GM18505 (cell line): ENCODE data around the gene CAT.

Source experiments
- ATAC-seq: cut with Tn5 transposase; IDR thresholded peaks from one replicate; pipeline ENCODE4 v1.9.1; 2021; ENCODE audit not compliant: unreplicated experiment
- POLR2A ChIP-seq: IDR thresholded peaks from 4 replicates; pipeline ENCODE4 v1.6.1; 2011; ENCODE audit warnings: borderline replicate concordance; ENCODE audit not compliant: insufficient read depth, insufficient read length; ENCODE audit errors: extremely low read depth

Gene CAT

DNA sequence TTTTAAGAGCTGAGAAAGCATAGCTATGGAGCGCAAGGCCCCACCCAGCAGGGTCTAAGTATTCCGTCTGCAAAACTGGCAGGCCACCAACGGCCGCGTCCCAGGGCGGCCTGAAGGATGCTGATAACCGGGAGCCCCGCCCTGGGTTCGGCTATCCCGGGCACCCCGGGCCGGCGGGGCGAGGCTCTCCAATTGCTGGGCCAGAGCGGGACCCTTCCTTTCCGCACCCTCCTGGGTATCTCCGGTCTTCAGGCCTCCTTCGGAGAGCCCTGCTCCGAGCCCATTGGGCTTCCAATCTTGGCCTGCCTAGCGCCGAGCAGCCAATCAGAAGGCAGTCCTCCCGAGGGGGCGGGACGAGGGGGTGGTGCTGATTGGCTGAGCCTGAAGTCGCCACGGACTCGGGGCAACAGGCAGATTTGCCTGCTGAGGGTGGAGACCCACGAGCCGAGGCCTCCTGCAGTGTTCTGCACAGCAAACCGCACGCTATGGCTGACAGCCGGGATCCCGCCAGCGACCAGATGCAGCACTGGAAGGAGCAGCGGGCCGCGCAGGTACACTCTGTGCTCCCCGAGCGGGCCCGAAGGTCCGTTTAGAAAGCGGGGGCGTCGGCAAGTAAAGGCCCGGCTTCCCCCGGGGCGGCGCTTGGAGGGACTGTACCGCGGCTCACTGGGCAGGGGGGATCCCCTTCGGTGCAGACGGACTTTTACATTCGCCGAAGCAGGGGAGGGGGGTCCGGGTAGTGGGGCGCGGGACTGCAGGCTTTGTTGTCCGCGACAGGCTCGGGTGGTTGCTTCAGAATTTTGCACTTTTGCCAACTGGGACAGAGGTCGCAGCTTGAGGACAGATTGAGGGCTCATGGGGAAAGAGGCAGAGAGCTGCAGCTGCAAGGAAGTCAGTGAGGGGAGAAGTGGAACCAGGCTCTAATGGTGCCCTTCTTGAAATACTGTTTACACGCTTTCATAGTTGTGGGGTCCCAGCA is at the start of gene CAT:
Gene CAT (plus strand): TSS at position 406 of the 979 bp plus-strand sequence. CDS start 80 bp downstream, at position 486.
- ATAC-seq = peak; percentile 97
- TF ChIP-seq POLR2A = peak; percentile 82

DNA sequence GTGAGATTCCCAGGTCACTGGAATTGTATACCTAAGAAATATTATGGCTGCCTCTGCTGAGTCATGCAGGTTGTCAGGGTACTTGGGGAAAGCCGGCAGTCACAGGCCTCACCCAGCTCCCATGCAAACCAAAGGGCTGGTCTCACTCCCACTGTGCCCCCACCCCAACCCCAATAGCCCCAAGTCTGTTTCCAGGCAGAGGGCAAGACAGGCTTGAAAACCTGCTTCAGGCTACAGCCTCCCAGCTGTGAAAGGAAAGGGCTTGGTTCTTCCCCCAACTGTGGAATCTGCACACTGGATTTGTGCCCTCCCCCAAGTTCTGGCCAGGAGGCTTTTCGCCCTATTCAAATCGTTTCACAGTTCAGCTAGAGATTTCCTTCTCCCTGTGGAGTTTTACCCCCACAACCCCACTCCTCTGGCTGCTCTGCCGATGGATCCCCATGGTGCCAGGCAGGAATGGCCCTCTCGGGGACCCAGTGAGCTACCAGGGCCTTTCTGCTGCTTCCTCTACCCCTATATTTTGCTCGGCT is 43.9 kb upstream of the CAT start:
- TF ChIP-seq POLR2A = no peak
- no peak for ATAC-seq

DNA sequence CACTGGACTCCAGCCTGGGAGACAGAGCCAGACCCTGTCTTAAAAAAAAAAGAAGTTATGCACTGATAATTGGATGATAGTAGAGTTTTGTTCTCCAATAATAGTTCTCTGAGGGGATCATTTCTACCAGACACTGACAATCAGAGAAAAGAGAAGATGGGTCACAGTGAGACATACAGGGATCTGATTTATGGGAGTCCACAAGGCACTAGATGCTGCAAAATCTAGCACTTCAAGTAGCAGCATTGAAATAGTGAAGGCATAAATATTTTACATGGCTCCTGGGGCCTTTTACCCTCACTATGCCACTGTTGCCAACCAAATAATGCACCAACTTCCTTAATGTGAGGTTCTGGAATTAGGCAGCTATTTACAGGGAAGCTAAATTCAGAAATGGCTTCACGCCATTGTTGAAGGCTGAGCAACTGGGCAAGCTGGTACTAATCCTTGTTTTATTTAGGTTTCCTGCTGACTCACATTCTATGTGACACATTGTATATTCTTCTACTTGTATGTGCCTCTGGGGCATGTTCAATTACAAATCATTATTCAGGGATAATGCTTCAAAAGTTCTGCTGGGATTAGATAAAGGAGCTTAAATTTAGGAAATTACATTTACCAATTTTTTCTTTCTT is 42.7 kb upstream of the CAT start:
- ATAC-seq = no peak
- no peak for TF ChIP-seq POLR2A

DNA sequence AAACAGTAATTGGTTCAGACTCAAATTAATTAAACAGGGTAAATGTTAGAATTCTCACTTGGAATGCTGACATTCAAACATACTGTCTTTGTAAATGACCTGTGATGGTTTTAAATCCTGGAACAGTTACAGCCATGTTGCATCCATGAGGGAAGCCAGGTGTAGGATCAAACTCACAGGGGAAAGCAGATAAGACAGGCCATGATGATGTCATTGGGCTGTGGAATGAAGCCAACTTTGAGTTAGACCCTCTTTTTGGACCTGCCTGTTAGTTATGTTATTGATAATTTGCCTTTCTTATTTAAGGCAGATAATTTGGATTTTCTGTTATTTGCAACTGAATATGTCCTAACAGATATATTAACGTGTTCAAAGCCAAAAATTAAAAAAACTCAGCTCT is 41.6 kb upstream of the CAT start:
- TF ChIP-seq POLR2A = no peak
- ATAC-seq = no peak

DNA sequence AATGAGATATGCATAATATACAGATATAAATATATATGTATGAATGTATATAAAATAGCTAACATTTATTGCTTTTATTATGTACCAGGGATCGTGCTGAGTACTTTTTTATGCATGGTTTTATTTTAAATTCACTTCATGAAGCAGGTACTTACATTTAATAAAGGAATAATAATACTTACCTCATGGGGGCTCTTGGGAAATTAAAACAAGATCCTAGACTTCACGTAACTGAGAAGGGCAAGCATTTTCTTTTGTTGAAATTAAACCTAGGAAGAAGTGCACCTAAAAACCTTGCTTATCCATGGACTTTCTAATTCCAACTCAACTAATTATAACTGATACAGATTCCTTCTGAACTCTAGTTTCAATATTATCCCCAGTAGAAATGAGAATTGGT is 40.9 kb upstream of the CAT start:
- ATAC-seq = no peak
- no peak for TF ChIP-seq POLR2A

DNA sequence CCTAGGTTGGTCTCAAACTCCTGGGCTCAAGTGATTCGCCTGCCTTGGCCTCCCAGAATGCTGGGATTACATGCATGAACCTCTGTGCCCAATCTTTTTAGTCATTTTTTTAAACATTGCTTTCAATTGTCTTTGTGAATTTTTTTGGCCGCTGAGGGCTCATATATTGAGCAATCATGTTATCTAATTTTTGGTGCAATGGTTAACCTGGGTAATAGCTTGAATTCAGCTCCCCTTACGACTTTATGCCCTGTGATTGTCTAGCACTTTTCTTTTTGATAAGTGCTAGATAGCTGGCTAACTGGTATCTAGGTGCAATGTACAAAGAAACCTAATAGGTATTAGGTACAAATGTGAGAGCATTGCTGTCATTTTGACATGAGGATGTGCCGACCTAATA is 35.3 kb upstream of the CAT start:
- no peak for ATAC-seq
- no peak for TF ChIP-seq POLR2A

DNA sequence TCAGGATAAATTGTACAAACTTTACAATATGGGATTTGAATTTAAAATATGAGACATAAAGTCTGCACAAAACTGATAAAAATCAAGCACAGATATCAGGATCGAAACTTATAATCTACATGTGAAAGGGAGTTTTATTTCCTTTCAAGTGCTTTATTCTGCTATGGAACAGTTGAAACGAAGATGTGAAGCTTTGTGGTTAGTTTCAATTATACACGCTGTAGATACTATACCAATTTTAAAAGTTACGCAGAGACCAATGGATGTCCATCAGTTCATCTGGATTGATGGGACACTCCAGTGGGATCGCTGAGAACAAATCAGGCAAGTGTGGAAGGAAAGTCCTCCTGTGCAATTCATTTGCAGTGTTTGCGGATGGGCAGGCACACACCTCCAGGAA is 34.5 kb upstream of the CAT start:
- TF ChIP-seq POLR2A = no peak
- no peak for ATAC-seq

DNA sequence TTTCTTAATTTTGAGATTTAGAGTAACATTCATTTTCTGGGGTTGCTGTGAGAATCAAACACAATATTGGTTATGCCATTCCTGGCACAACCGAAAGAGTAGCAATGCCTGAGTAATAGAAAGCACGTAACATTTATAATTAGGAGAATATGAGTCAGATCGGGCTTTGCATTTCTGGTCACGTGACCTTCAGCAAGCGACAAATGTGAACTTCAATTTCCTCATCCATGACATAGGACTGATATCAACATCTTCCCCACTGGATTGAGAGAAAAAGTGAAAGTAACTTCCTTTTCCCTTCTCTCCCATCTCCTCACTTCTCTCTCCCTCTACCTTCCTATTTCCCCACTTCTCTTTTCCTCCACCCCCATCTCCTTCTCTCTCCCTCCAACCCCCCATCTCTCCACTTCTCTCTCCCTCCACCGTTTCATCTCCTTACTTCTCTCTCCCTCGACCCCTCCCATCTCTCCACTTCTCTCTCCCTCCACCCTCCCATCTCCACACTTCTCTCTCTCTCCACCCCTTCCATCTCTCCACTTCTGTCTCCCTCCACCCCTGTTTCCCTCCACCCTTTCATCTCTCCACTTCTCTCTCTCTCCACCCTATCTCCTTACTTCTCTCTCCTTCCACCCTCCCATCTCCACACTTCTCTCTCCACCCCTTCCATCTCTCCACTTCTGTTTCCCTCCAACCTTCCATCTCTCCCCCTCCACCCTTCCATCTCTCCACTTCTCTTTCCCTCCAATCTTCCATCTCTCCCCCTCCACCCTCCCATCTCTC is 33.5 kb upstream of the CAT start:
- ATAC-seq = no peak
- no peak for TF ChIP-seq POLR2A

DNA sequence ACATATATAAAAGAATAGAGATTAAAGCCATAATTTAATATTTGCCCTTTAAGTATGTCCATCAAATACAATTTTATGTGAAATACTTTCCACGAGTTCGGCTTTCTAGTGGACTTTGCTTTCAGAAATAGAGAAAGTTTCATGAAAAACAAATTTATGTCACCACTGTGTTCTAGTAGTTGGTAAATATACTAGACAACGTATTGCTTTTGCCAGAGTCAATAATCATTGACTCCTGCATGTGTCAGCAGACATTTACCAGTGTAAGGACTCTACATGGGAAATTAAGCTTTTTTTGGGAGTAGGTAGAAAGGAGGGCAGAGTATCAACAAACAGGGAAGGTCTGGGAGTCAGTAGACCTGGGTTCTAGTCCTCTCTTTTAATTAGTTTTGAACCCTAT is 32.3 kb upstream of the CAT start:
- no peak for TF ChIP-seq POLR2A
- ATAC-seq = no peak

DNA sequence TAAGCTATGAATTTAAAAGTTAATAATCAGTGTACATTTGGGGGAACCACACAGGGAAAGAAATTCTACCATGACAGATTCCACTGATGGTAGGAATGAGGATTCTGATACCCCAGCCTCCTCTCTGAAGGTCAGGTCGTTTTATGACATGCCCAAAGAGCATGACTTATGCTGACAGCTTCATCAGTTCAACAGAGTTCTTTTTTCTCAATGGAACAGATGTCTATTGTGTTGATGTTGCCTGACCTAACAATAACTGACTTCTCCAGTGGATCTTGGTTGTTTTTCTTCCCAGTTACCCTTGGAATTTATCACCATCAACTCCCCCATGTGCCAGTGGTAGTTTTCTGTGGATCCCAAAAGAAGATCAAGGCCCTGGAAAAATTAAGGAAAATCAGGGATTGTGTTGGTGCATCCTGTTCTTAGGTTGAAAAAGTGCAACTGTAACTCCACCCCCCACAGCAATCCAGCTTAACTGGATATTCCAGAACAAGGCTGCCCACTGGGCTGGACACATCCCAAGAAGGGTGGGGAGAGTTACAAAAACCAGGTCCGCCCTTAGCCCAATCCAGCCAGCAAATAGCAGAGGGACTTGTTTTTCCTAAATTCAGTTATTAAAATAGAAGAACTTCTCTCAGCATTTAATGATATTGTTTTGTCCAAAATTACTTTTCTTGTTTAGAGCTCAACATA is 31.5 kb upstream of the CAT start:
- no peak for ATAC-seq
- TF ChIP-seq POLR2A = no peak

DNA sequence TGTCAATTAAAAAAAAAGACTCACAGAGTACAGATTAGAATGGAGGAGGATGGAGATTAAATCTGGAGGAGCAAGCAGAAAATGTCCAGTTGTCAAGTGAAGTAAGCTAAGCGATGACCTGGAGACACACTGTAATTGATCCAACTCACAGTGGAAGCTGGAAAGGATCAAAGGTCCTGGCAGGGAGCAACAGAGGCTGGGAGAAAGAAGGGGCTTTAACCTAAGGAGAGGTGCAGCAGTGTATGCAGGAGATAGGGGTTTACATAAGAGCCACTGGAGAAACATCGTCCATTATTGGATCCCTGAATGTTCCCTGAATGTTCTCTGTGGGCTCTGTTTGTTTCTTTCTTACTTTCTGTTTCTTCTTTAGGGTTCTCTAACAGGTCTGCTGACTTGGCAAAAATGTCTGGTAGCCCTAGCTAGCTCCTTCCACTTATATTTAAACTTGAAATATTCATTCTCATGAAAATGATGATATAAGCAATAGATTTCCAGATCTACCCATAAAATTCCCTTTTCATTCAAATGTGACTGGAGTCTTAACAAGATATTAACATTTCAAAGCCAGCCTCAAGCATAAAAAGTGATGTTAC is 30.1 kb upstream of the CAT start:
- no peak for ATAC-seq
- TF ChIP-seq POLR2A = no peak

DNA sequence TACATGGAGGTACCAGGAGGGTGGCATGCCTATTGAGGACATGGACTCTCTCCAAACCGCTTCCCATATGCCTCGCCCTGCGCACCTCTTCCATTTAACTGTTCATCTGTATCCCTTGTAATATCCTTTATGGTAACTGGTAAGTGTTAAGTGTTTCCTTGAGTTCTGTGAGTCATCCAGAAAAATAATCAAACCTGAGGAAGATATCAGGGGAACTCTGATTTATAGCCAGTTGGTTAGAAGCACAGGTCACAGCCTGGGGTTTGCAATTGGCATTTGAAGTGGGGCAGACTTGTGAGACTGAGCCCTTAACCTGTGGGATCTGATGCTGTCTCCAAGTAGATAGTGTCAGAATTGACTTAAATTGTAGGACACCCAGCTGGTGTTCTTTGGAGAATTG is 27.6 kb upstream of the CAT start:
- ATAC-seq = no peak
- TF ChIP-seq POLR2A = no peak
